Neural progenitor cell (in vitro differentiated cells): ENCODE results near the gene CDCP2. TPM values are rescaled to one million over a fixed set of nuclear protein-coding genes. Genes with fewer than 3 reads are reported as not detected.

Experiments
- DNase-seq: peaks from one replicate; pipeline ENCODE4 v3.0.0-alpha.2; 2016; ENCODE audit warnings: low spot score
- H2AFZ ChIP-seq: fragments of 200-600 bp; sonication (generic); replicated peaks from 2 replicates; pipeline ENCODE4 v1.6.1; 2016; ENCODE audit warnings: antibody characterized with exemption
- H3F3A ChIP-seq: fragments of 200-600 bp; sonication (generic); 2 replicates; pipeline ENCODE4 v1.6.1; 2016; ENCODE audit warnings: antibody characterized with exemption, low read depth
- H3K27ac ChIP-seq: fragments of 200-600 bp; sonication (generic); 2 replicates; pipeline ENCODE4 v1.5.1; 2016; ENCODE audit warnings: mild to moderate bottlenecking
- H3K27me3 ChIP-seq: fragments of 200-600 bp; sonication (generic); 2 replicates; pipeline ENCODE4 v1.6.1; 2016; ENCODE audit warnings: mild to moderate bottlenecking, moderate library complexity
- H3K36me3 ChIP-seq: fragments of 200-600 bp; sonication (generic); 2 replicates; pipeline ENCODE4 v1.5.1; 2016
- H3K4me1 ChIP-seq: fragments of 200-600 bp; sonication (generic); 2 replicates; pipeline ENCODE4 v1.6.1; 2016; ENCODE audit warnings: mixed run types
- H3K4me2 ChIP-seq: fragments of 200-600 bp; sonication (generic); 2 replicates; pipeline ENCODE4 v1.6.1; 2016
- H3K4me3 ChIP-seq: fragments of 200-600 bp; sonication (generic); 2 replicates; pipeline ENCODE4 v1.5.1; 2016
- H3K79me2 ChIP-seq: fragments of 200-600 bp; sonication (generic); 2 replicates; pipeline ENCODE4 v1.6.1; 2016; ENCODE audit warnings: low read depth
- H3K9ac ChIP-seq: fragments of 200-600 bp; sonication (generic); 2 replicates; pipeline ENCODE4 v1.6.1; 2016
- H3K9me3 ChIP-seq: fragments of 200-600 bp; sonication (generic); 2 replicates; pipeline ENCODE4 v1.5.1; 2016; ENCODE audit warnings: low read depth
- H4K20me1 ChIP-seq: fragments of 200-600 bp; sonication (generic); 2 replicates; pipeline ENCODE4 v1.6.1; 2016; ENCODE audit warnings: low read depth
- H3K27ac Mint-ChIP-seq: 3 replicates; pipeline ENCODE4 v1.8.0; 2021; ENCODE audit warnings: mixed read lengths
- H3K27me3 Mint-ChIP-seq: 2 replicates; pipeline ENCODE4 v1.8.0; 2022; ENCODE audit warnings: low read depth, mild to moderate bottlenecking, inconsistent platforms, moderate library complexity, mixed read lengths; ENCODE audit not compliant: insufficient read depth
- H3K36me3 Mint-ChIP-seq: 3 replicates; pipeline ENCODE4 v1.8.0; 2021; ENCODE audit warnings: mixed read lengths
- H3K4me1 Mint-ChIP-seq: 3 replicates; pipeline ENCODE4 v1.8.0; 2021; ENCODE audit warnings: mixed read lengths
- H3K4me3 Mint-ChIP-seq: 3 replicates; pipeline ENCODE4 v1.8.0; 2021; ENCODE audit warnings: mild to moderate bottlenecking, moderate library complexity, mixed read lengths
- H3K9me3 Mint-ChIP-seq: 3 replicates; pipeline ENCODE4 v1.8.0; 2020; ENCODE audit warnings: mixed read lengths
- CTCF ChIP-seq: fragments of 200-600 bp; sonication (generic); IDR thresholded peaks from 2 replicates; pipeline ENCODE4 v1.5.1; 2017; ENCODE audit warnings: antibody characterized with exemption, mild to moderate bottlenecking
- EZH2 ChIP-seq: fragments of 200-600 bp; sonication (generic); IDR thresholded peaks from 2 replicates; pipeline ENCODE4 v1.6.1; 2017; ENCODE audit warnings: antibody characterized with exemption, mild to moderate bottlenecking, moderate library complexity
- EZH2phosphoT487 ChIP-seq: fragments of 200-600 bp; sonication (generic); IDR thresholded peaks from 2 replicates; pipeline ENCODE4 v1.6.1; 2017; ENCODE audit warnings: antibody characterized with exemption
- total RNA-seq: library from RNA; depleted of rRNA; stranded (reverse); fragments of >200 nt; gene quantifications from 2 replicates; pipeline ENCODE4 v1.2.3, GENCODE V29; 2015; ENCODE audit warnings: low replicate concordance

CDCP2 gene
- total RNA-seq, 1 donor from 2014 or later, result not detected

DNA sequence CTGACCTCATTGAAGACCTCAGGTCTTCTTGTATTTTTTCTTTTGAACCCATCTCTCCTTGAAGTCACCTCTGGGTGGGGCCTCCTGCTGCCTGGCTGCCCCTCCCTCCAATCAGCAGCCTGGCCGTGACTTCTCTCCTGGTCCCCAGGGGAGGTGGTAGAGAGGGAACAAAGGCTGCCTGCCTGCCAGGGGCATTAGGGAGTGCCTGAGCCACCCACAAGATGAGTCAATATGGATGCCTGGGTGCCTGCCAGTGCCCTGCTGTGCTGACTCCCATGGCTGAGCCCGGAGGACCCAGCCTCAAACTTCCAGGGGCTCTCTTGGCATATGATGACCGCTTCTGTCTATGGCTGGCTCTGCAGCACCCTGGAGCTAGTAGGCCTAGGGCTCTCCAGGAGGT, 5.3 kb upstream of the CDCP2 start:
- Histone ChIP-seq H3F3A (peaks cover 5% of the 10 kb centered on the region), H3K36me3 (no peaks in the 10 kb centered on the region), H3K9me3 (no peaks in the 10 kb centered on the region), H3K27me3 (no peaks in the 10 kb centered on the region), H3K27ac (no peak overlapping the region), H3K9ac (no peak overlapping the region), H4K20me1 (no peaks in the 10 kb centered on the region), H3K4me1 (peaks cover 10% of the 10 kb centered on the region), H2AFZ (no peak overlapping the region), H3K79me2 (no peaks in the 10 kb centered on the region), H3K4me3 (no peak overlapping the region), H3K4me2 (no peak overlapping the region)
- Mint-ChIP-seq H3K4me3 (no peak overlapping the region), H3K4me1 (peaks cover 14% of the 10 kb centered on the region), H3K27me3 (no peaks in the 10 kb centered on the region), H3K9me3 (no peaks in the 10 kb centered on the region), H3K36me3 (peaks cover 3% of the 10 kb centered on the region), H3K27ac (no peak overlapping the region)
- DNase-seq, result no peak
- no peak for TF ChIP-seq CTCF
- TF ChIP-seq EZH2, result no peak
- TF ChIP-seq EZH2phosphoT487, result no peak

- Histone ChIP-seq H3K27me3 (no peaks in the 10 kb centered on the region), H3K4me2 (no peak overlapping the region), H4K20me1 (no peaks in the 10 kb centered on the region), H3K36me3 (no peaks in the 10 kb centered on the region), H3K27ac (no peak overlapping the region), H2AFZ (no peak overlapping the region), H3K9me3 (no peaks in the 10 kb centered on the region), H3K4me1 (peaks cover 10% of the 10 kb centered on the region), H3K9ac (no peak overlapping the region), H3K79me2 (no peaks in the 10 kb centered on the region), H3F3A (peaks cover 5% of the 10 kb centered on the region), H3K4me3 (no peak overlapping the region)
- TF ChIP-seq EZH2phosphoT487 (no peak), CTCF (no peak), EZH2 (no peak)
- peaks cover 15% of the 10 kb centered on the region for H3K4me1 Mint-ChIP-seq
- no peaks in the 10 kb centered on the region for H3K9me3 Mint-ChIP-seq
- H3K36me3 Mint-ChIP-seq, result peaks cover 3% of the 10 kb centered on the region
- H3K4me3 Mint-ChIP-seq, result peak overlapping the region; percentile 41
- H3K27me3 Mint-ChIP-seq, result no peaks in the 10 kb centered on the region
- H3K27ac Mint-ChIP-seq, result no peak overlapping the region
- DNase-seq, result no peak
Measured at GRCh38 chr1:54157401-54157800, 4.6 kb upstream of the CDCP2 start.

DNA sequence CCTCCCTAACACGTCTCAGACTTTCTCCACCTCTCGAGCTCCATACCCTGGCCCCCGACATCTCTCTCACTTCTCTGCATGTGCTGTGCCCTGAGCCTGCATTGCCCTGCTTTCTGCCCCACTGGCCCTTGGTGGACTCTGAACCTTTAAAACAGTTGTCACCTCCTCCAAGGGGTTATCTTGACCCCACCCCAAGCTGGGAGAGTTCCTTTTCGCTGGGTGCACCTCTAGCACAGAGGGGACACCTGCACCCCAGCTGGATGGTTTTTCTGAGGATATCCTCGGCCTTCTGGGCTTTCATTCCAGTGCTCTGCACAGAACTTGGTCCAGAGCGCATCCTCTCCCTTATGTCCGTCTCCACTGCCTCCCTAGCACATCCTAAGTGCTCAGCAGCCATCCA, 4.2 kb upstream of the CDCP2 start:
- no peaks in the 10 kb centered on the region for H3K9me3 Mint-ChIP-seq
- Histone ChIP-seq H3F3A (peaks cover 5% of the 10 kb centered on the region), H3K79me2 (no peaks in the 10 kb centered on the region), H3K4me1 (peaks cover 10% of the 10 kb centered on the region), H3K9ac (no peak overlapping the region), H2AFZ (no peak overlapping the region), H3K4me3 (no peak overlapping the region), H3K9me3 (no peaks in the 10 kb centered on the region), H4K20me1 (no peaks in the 10 kb centered on the region), H3K36me3 (no peaks in the 10 kb centered on the region), H3K27me3 (no peaks in the 10 kb centered on the region), H3K27ac (no peak overlapping the region), H3K4me2 (no peak overlapping the region)
- H3K36me3 Mint-ChIP-seq, result peaks cover 3% of the 10 kb centered on the region
- DNase-seq, result no peak
- no peak overlapping the region for H3K4me3 Mint-ChIP-seq
- TF ChIP-seq CTCF (no peak), EZH2 (no peak), EZH2phosphoT487 (no peak)
- H3K27ac Mint-ChIP-seq, result no peak overlapping the region
- peaks cover 15% of the 10 kb centered on the region for H3K4me1 Mint-ChIP-seq
- H3K27me3 Mint-ChIP-seq, result peaks cover under 1% of the 10 kb centered on the region

DNA sequence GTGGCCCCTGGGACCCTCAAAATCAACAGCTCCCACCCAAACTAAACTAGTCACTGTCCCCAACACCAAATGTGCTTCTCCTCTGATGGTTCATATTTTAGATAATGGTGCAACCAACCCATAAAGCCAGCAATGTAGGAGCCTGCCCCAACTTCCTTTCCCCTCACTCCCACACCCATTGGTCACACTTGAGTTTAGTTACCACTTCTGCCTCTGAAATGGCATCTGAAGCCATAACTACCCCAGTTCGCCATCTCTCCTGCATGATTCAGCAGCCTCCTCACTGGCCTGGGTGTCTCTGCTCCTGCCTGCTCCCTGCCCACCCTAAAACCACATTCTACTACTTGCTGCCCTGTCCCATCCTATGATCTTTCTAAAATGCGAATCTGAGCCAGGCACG, 3.4 kb upstream of the CDCP2 start:
- Mint-ChIP-seq H3K9me3 (no peaks in the 10 kb centered on the region), H3K27ac (no peak overlapping the region), H3K4me1 (peaks cover 12% of the 10 kb centered on the region), H3K27me3 (peaks cover 3% of the 10 kb centered on the region), H3K36me3 (no peaks in the 10 kb centered on the region), H3K4me3 (no peak overlapping the region)
- no peak overlapping the region for H3K9ac ChIP-seq
- no peaks in the 10 kb centered on the region for H4K20me1 ChIP-seq
- H3K4me3 ChIP-seq, result no peak overlapping the region
- H3K27me3 ChIP-seq, result no peaks in the 10 kb centered on the region
- peaks cover 5% of the 10 kb centered on the region for H3F3A ChIP-seq
- no peaks in the 10 kb centered on the region for H3K79me2 ChIP-seq
- TF ChIP-seq EZH2 (no peak), EZH2phosphoT487 (no peak)
- no peak overlapping the region for H3K27ac ChIP-seq
- no peak overlapping the region for H3K4me2 ChIP-seq
- no peaks in the 10 kb centered on the region for H3K36me3 ChIP-seq
- no peak overlapping the region for H2AFZ ChIP-seq
- no peaks in the 10 kb centered on the region for H3K9me3 ChIP-seq
- peaks cover 10% of the 10 kb centered on the region for H3K4me1 ChIP-seq
- DNase-seq, result no peak
